Subcutaneous adipose tissue (tissue), 4 donors: Measurements from ENCODE around the gene OR8B12. TPM values are rescaled to one million over a fixed set of nuclear protein-coding genes. Genes with fewer than 3 reads are reported as not detected.

ENCODE experiments used
- CTCF ChIP-seq: fragments of 450-650 bp; IDR thresholded peaks from one replicate; pipeline ENCODE4 v1.5.1; 2016; ENCODE audit warnings: low read depth, mild to moderate bottlenecking, control low read depth, antibody characterized with exemption, moderate library complexity
- total RNA-seq, 4 donors: library from RNA; depleted of rRNA; stranded (reverse); fragments of >200 nt; gene quantifications; one replicate each; pipeline ENCODE4 v1.1.0, GENCODE V29; 2016

OR8B12 gene
- total RNA-seq, 4 donors from 2014 or later: not detected

GRCh38 chr11:124533626-124534025 lies 9.8 kb downstream of the OR8B12 start:
- no peak for TF ChIP-seq CTCF

GRCh38 chr11:124520550-124520854 lies 23.0 kb downstream of the OR8B12 start:
- no peak for TF ChIP-seq CTCF

- TF ChIP-seq CTCF: no peak
Observed at GRCh38 chr11:124519850-124520549, 23.5 kb downstream of the OR8B12 start.

- TF ChIP-seq CTCF: no peak
Observed at GRCh38 chr11:124518989-124519451, 24.4 kb downstream of the OR8B12 start.

- no peak for TF ChIP-seq CTCF
Observed at GRCh38 chr11:124517314-124517713, 26.1 kb downstream of the OR8B12 start.

- no peak for TF ChIP-seq CTCF
Observed at GRCh38 chr11:124514131-124514530, 29.3 kb downstream of the OR8B12 start.

- TF ChIP-seq CTCF: no peak
Observed at GRCh38 chr11:124511745-124512144, 31.7 kb downstream of the OR8B12 start.
